Mesendoderm (in vitro differentiated cells): ENCODE measurements around the gene TOR4A.

Experiments
- DNase-seq: peaks from one replicate; pipeline ENCODE4 v3.0.0; 2013
- H2AK5ac ChIP-seq: 2 replicates; pipeline ENCODE4 v1.6.1; 2013; ENCODE audit warnings: low read length, inconsistent platforms
- H2BK120ac ChIP-seq: 2 replicates; pipeline ENCODE4 v1.6.1; 2013; ENCODE audit warnings: low read depth, mild to moderate bottlenecking, low read length, moderate library complexity, mixed read lengths
- H2BK15ac ChIP-seq: replicated peaks from 2 replicates; pipeline ENCODE4 v1.6.1; 2013; ENCODE audit warnings: low read depth, mild to moderate bottlenecking, moderate library complexity
- H2BK5ac ChIP-seq: 2 replicates; pipeline ENCODE4 v1.6.1; 2013; ENCODE audit warnings: low read length, inconsistent platforms
- H3K18ac ChIP-seq: 2 replicates; pipeline ENCODE4 v1.6.1; 2013; ENCODE audit warnings: mild to moderate bottlenecking, low read length, mixed read lengths
- H3K23ac ChIP-seq: one replicate; pipeline ENCODE4 v1.6.1; 2013; ENCODE audit warnings: low read length
- H3K27ac ChIP-seq: 2 replicates; pipeline ENCODE4 v1.5.1; 2013; ENCODE audit warnings: low read depth, mild to moderate bottlenecking, inconsistent platforms, low read length, moderate library complexity
- H3K27me3 ChIP-seq: 2 replicates; pipeline ENCODE4 v1.6.1; 2013; ENCODE audit warnings: low read length, control low read depth, mild to moderate bottlenecking, inconsistent platforms; ENCODE audit not compliant: insufficient read depth, poor library complexity
- H3K36me3 ChIP-seq: 2 replicates; pipeline ENCODE4 v1.6.1; 2013; ENCODE audit warnings: low read length, inconsistent platforms; ENCODE audit not compliant: control insufficient read depth, insufficient read depth
- H3K4ac ChIP-seq: one replicate; pipeline ENCODE4 v1.6.1; 2013; ENCODE audit warnings: low read depth, mild to moderate bottlenecking, low read length, moderate library complexity
- H3K4me1 ChIP-seq: 2 replicates; pipeline ENCODE4 v1.6.1; 2013; ENCODE audit warnings: low read depth, low read length, inconsistent platforms; ENCODE audit not compliant: control insufficient read depth
- H3K4me2 ChIP-seq: 2 replicates; pipeline ENCODE4 v1.6.1; 2013; ENCODE audit warnings: low read length
- H3K4me3 ChIP-seq: 2 replicates; pipeline ENCODE4 v1.5.1; 2013; ENCODE audit warnings: mild to moderate bottlenecking, low read length
- H3K56ac ChIP-seq: one replicate; pipeline ENCODE4 v1.6.1; 2013; ENCODE audit warnings: low read length
- H3K79me1 ChIP-seq: 2 replicates; pipeline ENCODE4 v1.6.1; 2013; ENCODE audit warnings: low read length, inconsistent platforms
- H3K79me2 ChIP-seq: 2 replicates; pipeline ENCODE4 v1.6.1; 2013; ENCODE audit warnings: mild to moderate bottlenecking, low read length; ENCODE audit not compliant: control insufficient read depth, insufficient read depth
- H3K9ac ChIP-seq: 2 replicates; pipeline ENCODE4 v1.6.1; 2013; ENCODE audit warnings: low read length, inconsistent platforms
- H4K5ac ChIP-seq: one replicate; pipeline ENCODE4 v1.6.1; 2013; ENCODE audit warnings: low read length
- H4K8ac ChIP-seq: one replicate; pipeline ENCODE4 v1.6.1; 2013; ENCODE audit warnings: low read depth, mild to moderate bottlenecking, control low read depth, low read length, moderate library complexity
- whole genome bisulfite sequencing: extraction: QIAGEN DNeasy Blood & Tissue Kit; methylation state at CpG from one replicate; pipeline ENCODE4 v1.1.7; 2013; ENCODE audit warnings: low lambda C conversion rate, missing lambda C conversion rate; ENCODE audit not compliant: insufficient coverage; ENCODE audit errors: extremely low coverage; 5-methylcytosine and 5-hydroxymethylcytosine counted together

The TOR4A gene

DNA sequence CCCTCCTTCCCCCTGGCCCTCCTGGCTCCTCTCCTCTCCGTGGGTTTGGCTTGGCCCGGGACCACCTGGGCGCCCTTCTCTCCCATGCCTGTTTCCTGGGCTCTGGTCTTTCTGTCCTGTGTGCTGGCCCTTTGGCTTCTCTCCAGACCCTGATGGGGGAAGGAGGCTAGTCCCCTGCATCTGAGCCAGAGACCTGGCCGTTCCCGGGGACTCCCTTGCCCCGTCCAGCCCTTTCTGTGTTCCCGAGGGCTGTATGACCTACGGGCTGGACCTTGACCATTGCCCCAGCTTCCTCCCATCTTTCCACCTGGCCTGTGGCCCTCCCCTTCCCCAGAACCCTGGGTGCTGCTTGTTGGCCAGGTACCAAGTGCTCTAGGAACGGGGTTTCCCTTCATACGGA, 14.0 kb upstream of the TOR4A start:
- no peak overlapping the region for H3K56ac ChIP-seq
- no peak overlapping the region for H2AK5ac ChIP-seq
- H3K27ac ChIP-seq: no peak overlapping the region
- H3K9ac ChIP-seq: no peak overlapping the region
- H3K4me1 ChIP-seq: no peaks in the 10 kb centered on the region
- no peak overlapping the region for H4K8ac ChIP-seq
- no peaks in the 10 kb centered on the region for H3K79me2 ChIP-seq
- H3K23ac ChIP-seq: no peak overlapping the region
- H3K79me1 ChIP-seq: no peaks in the 10 kb centered on the region
- no peak overlapping the region for H3K4me2 ChIP-seq
- WGBS: no CpG with 5 or more reads among the region's 10 CpGs
- H2BK15ac ChIP-seq: no peak overlapping the region
- no peak overlapping the region for H3K18ac ChIP-seq
- DNase-seq: no peak
- no peak overlapping the region for H3K4me3 ChIP-seq
- no peak overlapping the region for H4K5ac ChIP-seq
- H3K27me3 ChIP-seq: no peaks in the 10 kb centered on the region
- no peak overlapping the region for H3K4ac ChIP-seq
- H2BK120ac ChIP-seq: no peak overlapping the region
- no peak overlapping the region for H2BK5ac ChIP-seq
- peaks cover 11% of the 10 kb centered on the region for H3K36me3 ChIP-seq

DNA sequence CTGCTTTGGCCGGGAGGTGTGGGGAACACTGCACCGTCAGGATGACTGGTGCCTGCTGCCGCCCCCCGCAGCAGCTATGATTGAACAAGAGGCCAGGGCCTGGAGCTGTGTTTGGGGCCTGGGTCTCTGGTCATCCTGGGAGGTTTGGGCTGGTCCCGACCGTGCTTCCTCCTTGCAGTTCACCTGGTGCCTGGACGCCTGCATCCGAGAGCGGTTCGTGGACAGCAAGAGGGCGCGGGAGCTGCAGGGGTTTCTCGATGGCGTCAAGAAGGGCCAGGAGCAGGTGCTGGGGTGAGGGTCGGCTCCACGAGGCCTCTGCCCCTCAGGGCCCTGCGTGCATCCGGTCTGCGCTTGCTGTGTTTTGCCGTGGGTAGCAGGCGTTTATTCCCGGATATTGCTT, 13.5 kb upstream of the TOR4A start:
- H3K4ac ChIP-seq: no peak overlapping the region
- H2AK5ac ChIP-seq: no peak overlapping the region
- no peaks in the 10 kb centered on the region for H3K79me2 ChIP-seq
- no peak overlapping the region for H4K8ac ChIP-seq
- no peak overlapping the region for H3K56ac ChIP-seq
- no peak overlapping the region for H3K27ac ChIP-seq
- H3K27me3 ChIP-seq: no peaks in the 10 kb centered on the region
- H3K4me2 ChIP-seq: no peak overlapping the region
- no peak overlapping the region for H2BK120ac ChIP-seq
- H3K79me1 ChIP-seq: peaks cover 2% of the 10 kb centered on the region
- H3K36me3 ChIP-seq: peaks cover 13% of the 10 kb centered on the region
- no peak overlapping the region for H3K4me3 ChIP-seq
- no peak overlapping the region for H2BK5ac ChIP-seq
- H3K23ac ChIP-seq: no peak overlapping the region
- no peak overlapping the region for H3K9ac ChIP-seq
- no peak overlapping the region for H2BK15ac ChIP-seq
- no peak for DNase-seq
- WGBS: no CpG with 5 or more reads among the region's 22 CpGs
- H3K4me1 ChIP-seq: no peaks in the 10 kb centered on the region
- no peak overlapping the region for H4K5ac ChIP-seq
- H3K18ac ChIP-seq: no peak overlapping the region

DNA sequence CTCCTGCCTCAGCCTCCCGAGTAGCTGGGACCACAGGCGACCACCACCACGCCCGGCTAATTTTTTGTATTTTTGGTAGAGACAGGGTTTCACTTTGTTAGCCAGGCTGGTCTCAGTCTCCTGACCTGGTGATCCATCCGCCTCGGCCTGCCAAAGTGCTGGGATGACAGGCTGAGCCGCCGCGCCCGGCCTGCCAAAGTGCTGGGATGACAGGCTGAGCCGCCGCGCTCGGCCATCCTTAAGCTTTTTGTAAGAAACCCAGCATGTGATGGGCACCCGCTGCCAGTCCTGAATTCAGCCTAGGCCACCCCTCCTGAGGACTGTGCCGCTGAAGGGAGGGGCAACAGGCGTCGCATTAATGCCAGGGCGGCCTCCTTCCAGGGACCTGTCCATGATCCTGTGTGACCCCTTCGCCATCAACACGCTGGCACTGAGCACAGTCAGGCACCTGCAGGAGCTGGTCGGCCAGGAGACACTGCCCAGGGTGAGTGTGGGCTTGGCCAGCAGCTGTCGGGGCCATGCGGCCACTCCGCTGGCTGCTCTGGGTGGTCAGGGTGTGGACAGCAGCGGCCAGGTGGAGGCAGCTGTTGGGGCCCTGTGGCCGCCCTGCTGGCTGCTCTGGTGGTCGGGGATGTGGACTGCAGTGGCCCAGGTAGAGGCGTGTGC, 11.9 kb upstream of the TOR4A start:
- H3K9ac ChIP-seq: no peak overlapping the region
- H3K79me1 ChIP-seq: peaks cover 2% of the 10 kb centered on the region
- no peak overlapping the region for H3K23ac ChIP-seq
- no peak overlapping the region for H4K8ac ChIP-seq
- no peaks in the 10 kb centered on the region for H3K27me3 ChIP-seq
- H3K4me2 ChIP-seq: no peak overlapping the region
- no peak overlapping the region for H3K27ac ChIP-seq
- DNase-seq: no peak
- no peak overlapping the region for H2BK120ac ChIP-seq
- no peak overlapping the region for H3K56ac ChIP-seq
- no peaks in the 10 kb centered on the region for H3K4me1 ChIP-seq
- H2BK5ac ChIP-seq: no peak overlapping the region
- no peak overlapping the region for H3K18ac ChIP-seq
- no peak overlapping the region for H2BK15ac ChIP-seq
- WGBS: no CpG with 5 or more reads among the region's 29 CpGs
- peaks cover 12% of the 10 kb centered on the region for H3K36me3 ChIP-seq
- H3K79me2 ChIP-seq: no peaks in the 10 kb centered on the region
- no peak overlapping the region for H4K5ac ChIP-seq
- no peak overlapping the region for H3K4me3 ChIP-seq
- no peak overlapping the region for H3K4ac ChIP-seq
- H2AK5ac ChIP-seq: no peak overlapping the region

DNA sequence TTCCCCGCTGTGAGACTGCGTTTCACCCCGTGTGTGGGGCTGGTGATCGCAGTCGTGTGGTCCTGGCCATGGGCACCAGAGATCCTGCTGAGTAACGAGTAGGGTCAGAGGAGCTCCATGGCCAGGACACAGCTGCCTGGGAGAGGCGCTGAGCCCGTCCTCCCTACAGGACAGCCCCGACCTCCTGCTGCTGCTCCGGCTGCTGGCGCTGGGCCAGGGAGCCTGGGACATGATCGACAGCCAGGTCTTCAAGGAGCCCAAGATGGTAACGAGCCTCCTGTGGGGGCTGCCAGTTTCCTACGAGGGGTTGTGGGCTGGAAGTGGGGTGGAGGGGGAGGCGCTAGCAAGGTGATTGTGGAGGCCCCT, 11.4 kb upstream of the TOR4A start:
- DNase-seq: no peak
- Histone ChIP-seq H3K27ac (no peak overlapping the region), H3K56ac (no peak overlapping the region), H3K79me2 (no peaks in the 10 kb centered on the region), H3K4me2 (no peak overlapping the region), H4K8ac (no peak overlapping the region), H3K18ac (no peak overlapping the region), H3K36me3 (peaks cover 12% of the 10 kb centered on the region), H2BK120ac (no peak overlapping the region), H3K9ac (no peak overlapping the region), H2BK5ac (no peak overlapping the region), H3K4ac (no peak overlapping the region), H4K5ac (no peak overlapping the region), H2AK5ac (no peak overlapping the region), H3K23ac (no peak overlapping the region), H3K4me3 (no peak overlapping the region), H3K4me1 (no peaks in the 10 kb centered on the region), H3K79me1 (peaks cover 2% of the 10 kb centered on the region), H2BK15ac (no peak overlapping the region), H3K27me3 (no peaks in the 10 kb centered on the region)
- no CpG with 5 or more reads among the region's 15 CpGs for WGBS

DNA sequence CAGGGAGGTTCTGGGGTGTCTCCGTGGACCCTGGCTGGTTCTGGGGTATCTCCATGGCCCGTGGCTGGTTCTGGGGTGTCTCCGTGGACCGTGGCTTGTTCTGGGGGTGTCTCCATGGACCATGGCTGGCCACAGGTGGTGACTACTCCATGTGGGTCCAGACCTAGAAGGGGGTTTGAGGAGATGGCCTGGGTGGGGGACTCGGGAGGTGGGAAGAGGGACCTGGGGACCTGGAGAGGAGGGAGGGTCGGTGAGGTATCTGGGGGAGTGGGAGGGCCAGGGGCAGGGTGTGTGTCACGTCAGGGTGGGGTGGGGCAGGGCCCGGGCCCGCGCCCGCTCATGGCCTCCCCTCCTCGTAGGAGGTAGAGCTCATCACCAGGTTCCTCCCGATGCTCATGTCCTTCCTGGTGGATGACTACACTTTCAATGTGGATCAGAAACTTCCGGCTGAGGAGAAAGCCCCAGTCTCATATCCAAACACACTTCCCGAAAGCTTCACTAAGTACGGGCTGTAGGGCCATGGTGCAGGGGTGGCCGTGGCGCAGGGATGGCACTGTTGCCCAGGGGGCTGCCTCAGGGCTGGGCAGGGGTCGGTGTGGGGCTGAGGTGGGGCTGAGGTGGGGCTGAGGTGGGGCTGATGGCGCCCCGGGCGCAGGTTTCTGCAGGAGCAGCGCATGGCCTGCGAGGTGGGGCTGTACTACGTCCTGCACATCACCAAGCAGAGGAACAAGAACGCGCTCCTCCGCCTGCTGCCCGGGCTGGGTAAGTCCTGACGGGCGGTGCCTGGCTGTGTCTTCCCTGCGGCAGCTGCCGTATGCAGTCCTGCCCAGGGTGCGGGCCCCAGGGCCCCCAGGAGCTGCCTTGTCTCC, 10.7 kb upstream of the TOR4A start:
- H2BK120ac ChIP-seq: no peak overlapping the region
- H3K18ac ChIP-seq: no peak overlapping the region
- no peak overlapping the region for H3K23ac ChIP-seq
- H3K56ac ChIP-seq: no peak overlapping the region
- H3K4me1 ChIP-seq: no peaks in the 10 kb centered on the region
- no peak overlapping the region for H3K4me3 ChIP-seq
- WGBS: no CpG with 5 or more reads among the region's 34 CpGs
- H3K79me1 ChIP-seq: peaks cover 2% of the 10 kb centered on the region
- no peak overlapping the region for H4K8ac ChIP-seq
- H2BK5ac ChIP-seq: no peak overlapping the region
- no peak overlapping the region for H3K27ac ChIP-seq
- no peak overlapping the region for H4K5ac ChIP-seq
- H2BK15ac ChIP-seq: no peak overlapping the region
- no peak for DNase-seq
- H3K79me2 ChIP-seq: no peaks in the 10 kb centered on the region
- H3K4me2 ChIP-seq: no peak overlapping the region
- H3K36me3 ChIP-seq: peaks cover 12% of the 10 kb centered on the region
- H2AK5ac ChIP-seq: no peak overlapping the region
- no peaks in the 10 kb centered on the region for H3K27me3 ChIP-seq
- no peak overlapping the region for H3K9ac ChIP-seq
- no peak overlapping the region for H3K4ac ChIP-seq
